GM18508 (cell line): ENCODE measurements around the gene MSI2.
A peak's percentile ranks its signal among the peaks of the same experiment; 100 is the strongest.

ENCODE experiments used
- ATAC-seq: cut with Tn5 transposase; IDR thresholded peaks from one replicate; pipeline ENCODE4 v1.9.1; 2021; ENCODE audit warnings: moderate number of reproducible peaks; ENCODE audit not compliant: insufficient read depth, unreplicated experiment

The MSI2 gene

GRCh38 chr17:57362797-57363556 is 106.7 kb downstream of the MSI2 start:
- no peak for ATAC-seq

GRCh38 chr17:57363580-57363979 is 107.3 kb downstream of the MSI2 start:
- ATAC-seq, result no peak

GRCh38 chr17:57363998-57364643 is 107.8 kb downstream of the MSI2 start:
- no peak for ATAC-seq

GRCh38 chr17:57365420-57365819 is 109.1 kb downstream of the MSI2 start:
- ATAC-seq, result no peak

- ATAC-seq, result no peak
These were observed 109.8 kb downstream of the MSI2 start for GRCh38 chr17:57366177-57366557.

- ATAC-seq, result no peak
These were observed 110.4 kb downstream of the MSI2 start for GRCh38 chr17:57366558-57367351.

GRCh38 chr17:57368637-57369336 is 112.5 kb downstream of the MSI2 start:
- ATAC-seq, result no peak

- no peak for ATAC-seq
These were observed 113.2 kb downstream of the MSI2 start for GRCh38 chr17:57369509-57369945.

- ATAC-seq, result peak; percentile 52
These were observed 113.8 kb downstream of the MSI2 start for GRCh38 chr17:57370037-57370581.

- no peak for ATAC-seq
These were observed 114.3 kb downstream of the MSI2 start for GRCh38 chr17:57370619-57371018.

GRCh38 chr17:57372156-57372555 is 115.8 kb downstream of the MSI2 start:
- no peak for ATAC-seq

GRCh38 chr17:57373048-57373447 is 116.7 kb downstream of the MSI2 start:
- ATAC-seq, result no peak

- no peak for ATAC-seq
These were observed 117.4 kb downstream of the MSI2 start for GRCh38 chr17:57373756-57374155.

- ATAC-seq, result no peak
These were observed 118.9 kb downstream of the MSI2 start for GRCh38 chr17:57375040-57375769.

GRCh38 chr17:57375770-57376225 is 119.5 kb downstream of the MSI2 start:
- no peak for ATAC-seq

GRCh38 chr17:57377094-57377493 is 120.8 kb downstream of the MSI2 start:
- ATAC-seq, result no peak

- no peak for ATAC-seq
These were observed 123.0 kb downstream of the MSI2 start for GRCh38 chr17:57379237-57379894.

- no peak for ATAC-seq
These were observed 123.6 kb downstream of the MSI2 start for GRCh38 chr17:57379895-57380434.

GRCh38 chr17:57381498-57381897 is 125.2 kb downstream of the MSI2 start:
- ATAC-seq, result no peak
